ENCODE data around the gene NR3C1. TPM values are rescaled to one million over a fixed set of nuclear protein-coding genes. Genes with fewer than 3 reads are reported as not detected.

Gene NR3C1

Small RNAs within 50 kb of the gene (small RNA-seq; reads per million reads assigned to genes)
- not detected for gene AC091925.2 (ENCODE audit: low read depth)

All from mesenchymal stem cell (in vitro differentiated cells and primary cell).